Measurements from ENCODE around the gene FSTL4.

The FSTL4 gene

GRCh38 chr5:133325864-133326263 is 286.5 kb downstream of the FSTL4 start:
- Histone ChIP-seq H3K4me3 (ENCODE audit: low read length) (no peak overlapping the region), H3K9me3 (ENCODE audit: control insufficient read depth, low read length) (no peaks in the 10 kb centered on the region), H3K4me1 (ENCODE audit: control insufficient read depth, insufficient read depth, low read length) (peaks cover 10% of the 10 kb centered on the region), H3K9ac (ENCODE audit: low read length) (no peak overlapping the region), H3K36me3 (ENCODE audit: control insufficient read depth, insufficient read depth, low read length) (no peaks in the 10 kb centered on the region), H3K27me3 (ENCODE audit: control insufficient read depth, insufficient read depth, low read length) (no peaks in the 10 kb centered on the region)

DNA sequence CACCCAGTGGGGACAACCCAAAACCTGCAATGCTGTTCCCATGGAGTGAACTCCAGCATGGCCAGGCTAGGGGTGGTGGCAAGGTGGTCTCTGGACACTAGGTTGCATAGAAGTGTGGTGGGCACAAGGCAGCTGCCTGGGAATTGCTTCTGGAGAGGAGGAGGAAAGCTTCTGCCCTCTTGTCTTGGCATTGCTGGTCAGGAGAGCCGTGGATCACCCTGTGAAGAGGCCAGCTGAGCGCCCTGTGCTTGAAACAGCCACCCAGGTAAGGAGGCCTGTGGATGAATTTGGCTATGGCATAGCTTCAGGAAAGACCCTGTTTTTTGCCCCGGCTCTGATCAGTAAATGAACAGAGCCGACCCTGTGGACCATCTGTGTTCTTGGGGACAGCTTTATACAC is 287.4 kb downstream of the FSTL4 start:
- Histone ChIP-seq H3K9ac (ENCODE audit: low read length) (no peak overlapping the region), H3K27me3 (ENCODE audit: control insufficient read depth, insufficient read depth, low read length) (no peaks in the 10 kb centered on the region), H3K9me3 (ENCODE audit: control insufficient read depth, low read length) (no peaks in the 10 kb centered on the region), H3K4me1 (ENCODE audit: control insufficient read depth, insufficient read depth, low read length) (peaks cover 12% of the 10 kb centered on the region), H3K36me3 (ENCODE audit: control insufficient read depth, insufficient read depth, low read length) (no peaks in the 10 kb centered on the region), H3K4me3 (ENCODE audit: low read length) (no peak overlapping the region)

DNA sequence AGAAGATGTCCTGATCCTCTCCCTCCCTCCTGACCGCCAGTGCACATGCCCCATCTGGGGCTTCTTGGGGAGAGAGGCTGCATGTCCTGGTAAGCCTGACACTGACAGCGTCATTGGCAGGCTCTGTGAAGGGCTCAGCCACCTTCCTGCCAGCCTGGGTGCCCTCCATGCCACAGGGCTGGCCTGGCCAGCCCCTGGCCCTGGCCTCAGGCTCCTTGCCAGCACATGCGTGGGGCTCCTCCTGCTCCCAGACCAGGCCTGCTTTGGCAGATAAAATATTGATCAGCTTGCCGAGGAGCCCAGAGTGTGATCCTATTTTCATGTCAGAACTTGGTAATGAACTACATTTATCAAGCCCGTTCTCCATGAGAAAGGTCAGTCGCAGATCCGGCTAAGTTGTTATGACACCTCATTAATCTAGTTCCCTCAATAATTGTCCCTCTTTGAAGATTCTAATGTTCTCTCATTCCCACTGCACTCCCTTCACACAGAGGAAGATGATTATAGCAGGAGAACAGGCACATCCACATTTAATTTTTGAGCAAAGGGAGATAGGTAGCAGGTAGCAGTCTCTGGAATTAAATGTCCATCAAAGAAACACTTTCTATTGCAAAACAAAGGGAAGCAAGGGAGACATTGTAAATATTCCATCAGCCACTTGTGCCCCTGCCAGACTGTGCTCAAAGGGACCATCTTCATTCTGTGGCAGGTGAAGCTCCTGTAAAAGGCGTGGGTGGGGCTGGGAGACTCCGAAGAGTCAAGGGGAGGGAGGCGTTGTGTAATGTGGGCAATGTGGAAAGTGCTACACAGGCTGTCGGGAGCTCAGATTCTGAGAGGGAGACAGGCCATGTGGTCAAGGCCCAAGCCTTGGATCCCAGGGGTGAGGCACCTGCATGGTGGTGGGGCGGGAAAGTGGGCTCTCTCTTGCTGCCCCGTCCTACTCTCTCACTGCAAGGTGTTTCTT is 288.6 kb downstream of the FSTL4 start:
- no peaks in the 10 kb centered on the region for H3K36me3 ChIP-seq (ENCODE audit: control insufficient read depth, insufficient read depth, low read length)
- H3K9ac ChIP-seq (ENCODE audit: low read length) = no peak overlapping the region
- no peaks in the 10 kb centered on the region for H3K27me3 ChIP-seq (ENCODE audit: control insufficient read depth, insufficient read depth, low read length)
- no peak overlapping the region for H3K4me3 ChIP-seq (ENCODE audit: low read length)
- no peaks in the 10 kb centered on the region for H3K9me3 ChIP-seq (ENCODE audit: control insufficient read depth, low read length)
- peaks cover 15% of the 10 kb centered on the region for H3K4me1 ChIP-seq (ENCODE audit: control insufficient read depth, insufficient read depth, low read length)

- Histone ChIP-seq H3K27me3 (ENCODE audit: control insufficient read depth, insufficient read depth, low read length) (no peaks in the 10 kb centered on the region), H3K4me3 (ENCODE audit: low read length) (no peak overlapping the region), H3K4me1 (ENCODE audit: control insufficient read depth, insufficient read depth, low read length) (peaks cover 15% of the 10 kb centered on the region), H3K9ac (ENCODE audit: low read length) (no peak overlapping the region), H3K36me3 (ENCODE audit: control insufficient read depth, insufficient read depth, low read length) (no peaks in the 10 kb centered on the region), H3K9me3 (ENCODE audit: control insufficient read depth, low read length) (no peaks in the 10 kb centered on the region)
Measured at GRCh38 chr5:133322743-133323142, 289.6 kb downstream of the FSTL4 start.

GRCh38 chr5:133321833-133322420 is 290.4 kb downstream of the FSTL4 start:
- Histone ChIP-seq H3K4me3 (ENCODE audit: low read length) (no peak overlapping the region), H3K4me1 (ENCODE audit: control insufficient read depth, insufficient read depth, low read length) (peaks cover 15% of the 10 kb centered on the region), H3K27me3 (ENCODE audit: control insufficient read depth, insufficient read depth, low read length) (no peaks in the 10 kb centered on the region), H3K36me3 (ENCODE audit: control insufficient read depth, insufficient read depth, low read length) (no peaks in the 10 kb centered on the region), H3K9ac (ENCODE audit: low read length) (no peak overlapping the region), H3K9me3 (ENCODE audit: control insufficient read depth, low read length) (no peaks in the 10 kb centered on the region)

- Histone ChIP-seq H3K27me3 (ENCODE audit: control insufficient read depth, insufficient read depth, low read length) (no peaks in the 10 kb centered on the region), H3K9ac (ENCODE audit: low read length) (no peak overlapping the region), H3K4me1 (ENCODE audit: control insufficient read depth, insufficient read depth, low read length) (peaks cover 15% of the 10 kb centered on the region), H3K9me3 (ENCODE audit: control insufficient read depth, low read length) (no peaks in the 10 kb centered on the region), H3K36me3 (ENCODE audit: control insufficient read depth, insufficient read depth, low read length) (no peaks in the 10 kb centered on the region), H3K4me3 (ENCODE audit: low read length) (no peak overlapping the region)
Measured at GRCh38 chr5:133321286-133321832, 291.0 kb downstream of the FSTL4 start.

DNA sequence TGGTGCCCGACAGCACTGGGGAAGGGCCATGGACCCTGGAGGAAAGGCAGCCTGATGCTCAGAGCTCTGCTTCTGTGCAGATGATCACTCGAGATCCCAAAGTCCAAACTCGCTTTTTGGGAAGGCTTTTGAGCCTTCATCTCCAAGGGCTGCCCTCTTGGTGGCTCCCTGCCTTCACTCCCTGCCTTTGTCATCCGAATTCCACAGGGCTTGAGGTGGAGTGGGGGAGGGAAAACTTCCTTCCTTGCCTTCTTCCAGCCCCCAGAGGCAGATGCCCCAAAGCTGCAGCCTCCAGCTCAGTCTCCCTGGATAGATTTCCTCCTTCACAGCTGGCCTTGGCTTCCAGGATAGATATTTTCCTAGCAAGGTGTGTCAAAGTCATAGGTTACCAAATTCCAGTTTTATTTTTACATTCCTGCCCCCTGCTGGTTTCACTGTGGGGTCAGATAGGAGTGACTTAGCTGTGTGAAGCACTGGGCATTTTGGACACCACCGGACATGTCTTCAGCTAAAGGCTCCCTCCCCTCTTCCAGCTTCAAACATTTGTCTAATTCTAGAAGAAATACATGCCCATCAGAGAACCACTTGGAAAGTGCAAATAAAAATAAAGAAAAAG is 292.3 kb downstream of the FSTL4 start:
- Histone ChIP-seq H3K9me3 (ENCODE audit: control insufficient read depth, low read length) (no peaks in the 10 kb centered on the region), H3K9ac (ENCODE audit: low read length) (no peak overlapping the region), H3K27me3 (ENCODE audit: control insufficient read depth, insufficient read depth, low read length) (no peaks in the 10 kb centered on the region), H3K4me3 (ENCODE audit: low read length) (no peak overlapping the region), H3K36me3 (ENCODE audit: control insufficient read depth, insufficient read depth, low read length) (no peaks in the 10 kb centered on the region), H3K4me1 (ENCODE audit: control insufficient read depth, insufficient read depth, low read length) (peaks cover 15% of the 10 kb centered on the region)

DNA sequence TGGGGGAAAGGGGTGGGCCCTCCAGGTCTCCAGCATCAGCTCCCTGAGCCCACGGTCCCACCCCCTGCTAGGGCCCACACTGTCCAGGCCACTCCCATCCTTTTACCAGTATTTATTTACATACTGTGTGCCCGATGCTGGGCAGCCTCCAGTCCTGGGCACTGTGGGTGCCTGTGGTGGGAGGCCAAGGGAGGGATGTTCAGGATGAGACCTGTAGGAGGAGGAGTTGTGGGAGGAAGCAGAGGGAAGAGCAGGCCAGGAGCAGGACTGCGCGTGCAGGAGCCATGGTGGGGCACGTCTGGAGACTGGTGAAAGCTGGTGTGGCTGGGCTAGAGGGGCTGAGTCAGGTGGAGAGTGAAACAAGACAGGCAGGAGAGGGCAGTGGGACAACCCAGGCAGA is 293.1 kb downstream of the FSTL4 start:
- H3K4me1 ChIP-seq (ENCODE audit: control insufficient read depth, insufficient read depth, low read length) = peaks cover 15% of the 10 kb centered on the region
- no peaks in the 10 kb centered on the region for H3K27me3 ChIP-seq (ENCODE audit: control insufficient read depth, insufficient read depth, low read length)
- H3K36me3 ChIP-seq (ENCODE audit: control insufficient read depth, insufficient read depth, low read length) = no peaks in the 10 kb centered on the region
- no peaks in the 10 kb centered on the region for H3K9me3 ChIP-seq (ENCODE audit: control insufficient read depth, low read length)
- no peak overlapping the region for H3K4me3 ChIP-seq (ENCODE audit: low read length)
- no peak overlapping the region for H3K9ac ChIP-seq (ENCODE audit: low read length)

- Histone ChIP-seq H3K4me1 (ENCODE audit: control insufficient read depth, insufficient read depth, low read length) (peaks cover 19% of the 10 kb centered on the region), H3K9me3 (ENCODE audit: control insufficient read depth, low read length) (no peaks in the 10 kb centered on the region), H3K9ac (ENCODE audit: low read length) (no peak overlapping the region), H3K36me3 (ENCODE audit: control insufficient read depth, insufficient read depth, low read length) (no peaks in the 10 kb centered on the region), H3K4me3 (ENCODE audit: low read length) (no peak overlapping the region), H3K27me3 (ENCODE audit: control insufficient read depth, insufficient read depth, low read length) (no peaks in the 10 kb centered on the region)
Measured at GRCh38 chr5:133317558-133317957, 294.8 kb downstream of the FSTL4 start.

DNA sequence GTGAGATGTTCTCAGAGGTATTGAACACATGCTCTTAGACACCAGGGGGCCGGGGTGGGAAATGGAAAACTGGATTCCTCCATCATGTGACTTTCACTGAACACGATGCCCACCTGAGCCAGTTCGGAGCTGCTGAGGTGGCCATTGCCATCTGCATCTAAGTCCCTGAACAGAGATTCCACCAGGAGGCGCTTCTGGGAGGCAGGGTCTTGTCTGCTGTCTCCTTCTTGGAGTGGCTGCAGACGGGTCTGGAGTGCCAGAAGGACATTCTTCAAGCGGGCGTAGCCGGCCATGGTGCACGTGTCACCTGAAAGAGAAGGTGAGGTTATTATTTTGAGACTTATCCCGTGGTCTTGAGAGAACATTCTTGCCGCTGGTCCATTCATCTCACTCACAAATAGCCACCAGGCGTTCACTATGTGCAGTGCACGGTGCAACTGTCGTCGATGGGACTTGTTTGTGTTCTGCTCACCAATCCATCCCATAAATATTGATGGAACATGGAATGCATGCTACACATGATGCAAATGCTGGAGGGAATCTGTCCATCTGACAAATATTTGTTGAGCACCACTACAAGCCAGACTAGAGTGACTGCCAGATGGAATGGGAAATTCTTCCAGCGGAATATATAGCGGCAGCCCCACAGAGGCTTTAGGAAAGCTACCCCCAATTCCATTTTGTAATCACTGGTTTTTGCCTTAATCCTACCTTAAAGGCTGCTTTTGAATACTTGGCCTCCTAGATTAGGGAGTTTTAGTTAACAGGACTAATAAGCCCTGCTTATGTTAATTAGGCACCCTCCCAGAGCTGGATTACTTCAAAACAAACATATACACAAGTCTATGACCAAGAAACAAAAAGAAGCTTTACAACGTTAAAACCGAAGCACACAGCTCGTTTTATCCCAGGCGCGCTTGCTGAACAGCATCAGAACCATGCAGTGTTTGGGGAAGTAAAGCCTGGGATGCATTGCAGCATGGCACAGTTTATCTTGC is 295.7 kb downstream of the FSTL4 start:
- Histone ChIP-seq H3K4me1 (ENCODE audit: control insufficient read depth, insufficient read depth, low read length) (peaks cover 19% of the 10 kb centered on the region), H3K27me3 (ENCODE audit: control insufficient read depth, insufficient read depth, low read length) (no peaks in the 10 kb centered on the region), H3K4me3 (ENCODE audit: low read length) (no peak overlapping the region), H3K9me3 (ENCODE audit: control insufficient read depth, low read length) (no peaks in the 10 kb centered on the region), H3K36me3 (ENCODE audit: control insufficient read depth, insufficient read depth, low read length) (no peaks in the 10 kb centered on the region), H3K9ac (ENCODE audit: low read length) (peak overlapping the region; percentile 4)

DNA sequence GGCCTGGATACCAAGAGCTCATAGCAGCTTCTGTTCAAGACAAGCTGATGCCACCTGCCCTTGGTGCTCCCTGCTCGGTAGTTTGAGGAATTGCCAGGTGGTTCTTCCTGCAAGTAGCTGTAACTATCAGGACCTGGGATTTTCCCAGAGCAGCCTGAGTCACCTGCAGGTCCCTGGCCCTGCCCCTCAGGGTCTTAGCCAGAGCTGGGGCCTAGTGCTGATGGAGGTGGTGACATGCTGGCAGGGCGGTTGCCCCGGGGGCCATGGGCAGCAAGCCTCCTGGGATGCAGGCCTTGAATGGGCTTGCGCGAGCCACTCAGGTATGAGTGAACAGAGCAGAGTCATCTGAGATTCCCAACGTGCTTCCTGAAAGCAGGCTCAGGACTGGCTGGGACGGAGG is 298.3 kb downstream of the FSTL4 start:
- no peaks in the 10 kb centered on the region for H3K27me3 ChIP-seq (ENCODE audit: control insufficient read depth, insufficient read depth, low read length)
- no peaks in the 10 kb centered on the region for H3K36me3 ChIP-seq (ENCODE audit: control insufficient read depth, insufficient read depth, low read length)
- peaks cover 25% of the 10 kb centered on the region for H3K4me1 ChIP-seq (ENCODE audit: control insufficient read depth, insufficient read depth, low read length)
- H3K9me3 ChIP-seq (ENCODE audit: control insufficient read depth, low read length) = no peaks in the 10 kb centered on the region
- no peak overlapping the region for H3K4me3 ChIP-seq (ENCODE audit: low read length)
- H3K9ac ChIP-seq (ENCODE audit: low read length) = no peak overlapping the region

All from mucosa of stomach (tissue), 1 donor.